Fibroblast of villous mesenchyme (primary cell): ENCODE results near the gene PDZRN3. TPM values are rescaled to one million over a fixed set of nuclear protein-coding genes. Genes with fewer than 3 reads are reported as not detected.

Experiments
- DNase-seq: peaks from one replicate; pipeline ENCODE4 v3.0.0-alpha.2; 2010; ENCODE audit warnings: low read depth
- H3K4me3 ChIP-seq: 2 replicates; pipeline ENCODE4 v1.5.1; 2011; ENCODE audit warnings: low read depth, mild to moderate bottlenecking, low read length
- total RNA-seq: library from RNA; depleted of rRNA; stranded (reverse); fragments of >200 nt; gene quantifications from 2 replicates; pipeline ENCODE4 v1.2.3, GENCODE V29; 2012
- TF ChIP-seq, protein P1 (sequence below): IDR thresholded peaks from 2 replicates; pipeline ENCODE4 v1.5.1; 2012; ENCODE audit warnings: low read depth, mild to moderate bottlenecking, low read length; ENCODE audit not compliant: insufficient read depth

PDZRN3 gene
- total RNA-seq, 1 donor = 33.7 TPM

DNA sequence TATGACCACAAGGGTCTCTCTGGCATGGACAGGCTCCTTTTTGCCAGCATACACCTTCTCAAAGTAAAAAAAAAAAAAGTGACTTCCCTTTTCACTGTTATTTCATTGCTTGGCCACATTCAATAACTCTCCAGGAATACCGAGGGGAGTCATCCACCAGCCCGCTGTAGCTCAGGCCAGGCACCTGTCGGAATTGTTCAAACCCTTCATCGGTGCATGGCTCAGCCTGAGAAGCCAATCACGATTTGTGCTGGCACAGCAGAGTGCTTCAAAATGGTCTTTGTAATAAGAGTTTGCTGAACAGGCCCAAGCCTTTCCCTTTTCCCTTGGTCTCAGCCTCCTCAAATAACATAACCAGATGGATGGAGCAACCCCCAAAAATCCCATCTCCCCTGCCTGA lies 145.4 kb downstream of the PDZRN3 start:
- DNase-seq = no peak
- TF ChIP-seq, protein P1, sequence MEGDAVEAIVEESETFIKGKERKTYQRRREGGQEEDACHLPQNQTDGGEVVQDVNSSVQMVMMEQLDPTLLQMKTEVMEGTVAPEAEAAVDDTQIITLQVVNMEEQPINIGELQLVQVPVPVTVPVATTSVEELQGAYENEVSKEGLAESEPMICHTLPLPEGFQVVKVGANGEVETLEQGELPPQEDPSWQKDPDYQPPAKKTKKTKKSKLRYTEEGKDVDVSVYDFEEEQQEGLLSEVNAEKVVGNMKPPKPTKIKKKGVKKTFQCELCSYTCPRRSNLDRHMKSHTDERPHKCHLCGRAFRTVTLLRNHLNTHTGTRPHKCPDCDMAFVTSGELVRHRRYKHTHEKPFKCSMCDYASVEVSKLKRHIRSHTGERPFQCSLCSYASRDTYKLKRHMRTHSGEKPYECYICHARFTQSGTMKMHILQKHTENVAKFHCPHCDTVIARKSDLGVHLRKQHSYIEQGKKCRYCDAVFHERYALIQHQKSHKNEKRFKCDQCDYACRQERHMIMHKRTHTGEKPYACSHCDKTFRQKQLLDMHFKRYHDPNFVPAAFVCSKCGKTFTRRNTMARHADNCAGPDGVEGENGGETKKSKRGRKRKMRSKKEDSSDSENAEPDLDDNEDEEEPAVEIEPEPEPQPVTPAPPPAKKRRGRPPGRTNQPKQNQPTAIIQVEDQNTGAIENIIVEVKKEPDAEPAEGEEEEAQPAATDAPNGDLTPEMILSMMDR = no peak
- no peak overlapping the region for H3K4me3 ChIP-seq

DNA sequence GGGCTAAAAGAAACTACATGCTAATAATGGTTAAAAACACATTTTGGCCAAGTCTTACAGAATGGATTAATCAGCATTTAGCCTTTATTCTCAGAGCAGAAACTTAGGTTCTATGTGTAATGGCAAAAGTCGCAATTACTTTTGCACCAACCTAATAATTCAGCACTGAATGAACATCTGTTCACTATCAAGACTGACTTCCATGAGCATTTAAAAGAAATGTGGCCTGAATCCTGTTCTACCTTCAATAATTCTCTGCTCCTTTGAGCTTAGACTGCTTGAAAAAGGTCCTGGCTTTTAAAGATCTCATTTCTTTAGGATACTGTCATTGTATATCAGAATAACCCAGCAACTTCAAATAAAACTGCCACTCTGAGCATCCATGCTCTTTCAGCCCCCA lies 145.9 kb downstream of the PDZRN3 start:
- no peak overlapping the region for H3K4me3 ChIP-seq
- DNase-seq = no peak
- TF ChIP-seq, protein P1 = no peak

DNA sequence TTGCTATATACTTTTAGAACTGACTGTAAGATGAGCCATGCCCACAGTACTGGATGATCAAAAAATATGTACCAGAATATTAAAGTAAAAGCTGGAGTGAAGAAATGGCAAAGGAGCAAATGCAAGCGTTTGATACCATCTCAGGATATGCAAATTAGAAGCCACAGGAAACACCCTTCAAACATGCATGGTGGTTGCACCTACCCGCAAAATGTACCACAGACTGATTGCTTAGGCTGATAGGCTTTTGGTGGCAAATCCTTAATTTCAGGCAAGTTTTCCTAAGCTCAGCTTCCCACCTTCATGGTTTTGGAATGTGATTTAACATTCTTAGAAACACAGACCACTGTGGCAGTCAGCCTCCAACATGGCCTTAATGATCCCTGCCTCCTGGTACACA lies 149.0 kb downstream of the PDZRN3 start:
- no peak overlapping the region for H3K4me3 ChIP-seq
- no peak for DNase-seq
- TF ChIP-seq, protein P1 = no peak

DNA sequence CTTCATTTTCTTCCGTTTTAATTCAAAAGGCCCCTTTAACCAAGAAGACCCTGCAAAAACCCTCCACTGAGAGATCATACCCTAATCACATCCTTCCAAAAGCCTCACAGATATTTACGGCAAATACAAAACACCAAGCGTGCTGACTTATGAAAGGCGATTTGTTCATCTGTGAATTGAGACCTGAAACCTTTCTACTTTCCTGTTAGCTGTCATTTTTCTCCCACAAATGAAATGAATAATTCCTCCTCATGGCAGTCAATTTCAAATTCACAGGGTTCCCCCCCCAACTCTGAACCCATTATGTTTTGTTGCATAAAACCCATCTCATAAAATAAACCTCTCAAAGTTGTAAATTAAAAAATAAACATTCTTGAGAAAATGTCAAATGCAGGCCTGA lies 149.6 kb downstream of the PDZRN3 start:
- H3K4me3 ChIP-seq = no peak overlapping the region
- TF ChIP-seq, protein P1 = no peak
- DNase-seq = no peak

DNA sequence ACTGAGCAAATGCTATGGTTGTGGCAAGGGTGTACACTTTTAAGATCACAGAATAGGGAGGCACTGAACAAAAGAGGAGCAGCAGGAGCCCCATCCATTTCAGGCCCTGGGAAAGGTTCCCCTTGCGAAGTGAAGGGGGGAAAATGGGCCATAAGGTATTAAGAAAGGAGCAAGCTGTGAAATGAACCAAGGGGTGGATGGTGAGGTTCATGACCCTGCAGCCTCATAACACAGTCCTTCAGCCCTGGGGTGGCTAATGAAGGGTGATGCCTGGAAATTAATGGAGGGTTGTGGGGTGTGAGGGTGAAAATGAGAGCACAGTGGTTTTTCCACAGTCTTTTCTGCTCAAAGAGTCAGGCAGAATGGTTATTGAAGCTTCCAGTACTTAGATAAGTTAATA lies 150.1 kb downstream of the PDZRN3 start:
- no peak overlapping the region for H3K4me3 ChIP-seq
- no peak for DNase-seq
- TF ChIP-seq, protein P1 = no peak

DNA sequence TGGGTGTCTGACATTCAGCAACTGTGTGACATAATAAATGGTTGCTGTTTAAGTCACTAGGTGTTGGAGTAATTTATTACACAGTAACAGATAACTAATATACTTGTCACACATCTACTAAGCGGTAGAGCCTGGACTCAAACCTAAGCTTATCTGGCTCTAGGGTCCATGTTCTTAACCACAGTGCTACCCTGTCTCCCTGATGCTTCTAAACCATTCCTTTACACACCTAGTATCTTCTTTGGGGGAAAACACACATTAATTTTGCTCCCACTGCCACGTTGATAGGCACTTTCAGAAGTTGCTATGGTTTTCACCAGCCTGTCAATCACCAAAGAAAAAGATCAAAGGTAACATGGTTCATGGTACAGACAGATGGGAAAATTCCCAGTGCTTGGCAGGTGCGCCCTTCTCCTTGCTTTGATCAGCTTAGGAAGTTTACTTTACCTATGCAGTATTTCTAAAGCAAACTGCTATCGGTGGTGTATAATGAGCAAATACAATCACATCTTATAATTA lies 150.8 kb downstream of the PDZRN3 start:
- no peak overlapping the region for H3K4me3 ChIP-seq
- TF ChIP-seq, protein P1 = no peak
- DNase-seq = no peak

DNA sequence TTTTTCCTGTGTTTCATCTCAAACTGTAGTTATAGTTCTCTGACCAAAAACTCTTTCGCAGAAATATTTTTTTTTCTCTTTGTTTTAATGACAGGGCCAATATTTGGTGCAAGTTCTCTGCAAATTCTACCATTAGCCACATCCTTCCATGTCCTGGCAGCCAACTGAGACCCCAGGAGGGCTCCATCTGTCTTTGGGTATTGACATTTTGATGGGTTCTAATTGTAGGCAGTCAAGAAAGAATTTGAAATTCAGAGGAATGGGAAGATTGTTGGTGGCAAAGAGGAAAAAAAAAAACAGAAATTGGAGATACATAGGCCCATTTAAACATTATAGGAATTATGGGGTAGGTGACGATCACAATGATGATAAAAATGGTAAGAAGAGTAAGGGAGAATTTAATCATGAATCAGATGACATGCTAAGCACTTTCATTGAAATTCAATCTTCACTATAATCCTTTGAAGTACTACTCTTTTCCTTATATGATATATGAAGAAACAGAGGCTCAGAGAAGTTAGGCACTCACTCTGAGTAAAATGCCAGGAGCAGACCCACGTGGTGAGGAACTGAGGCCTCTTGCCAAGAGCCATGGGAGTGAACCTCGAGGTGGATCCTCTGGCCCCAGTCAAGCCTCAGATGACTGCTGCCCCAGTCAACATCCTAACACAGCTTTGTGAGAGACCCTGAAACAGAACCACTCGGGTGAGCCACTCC lies 151.4 kb downstream of the PDZRN3 start:
- no peak overlapping the region for H3K4me3 ChIP-seq
- no peak for DNase-seq
- TF ChIP-seq, protein P1 = no peak
